ENCODE measurements around the gene RALY.
"Not testable (repeated sequence)": the region's sequence is repeated elsewhere in the genome, so short reads cannot be mapped to it uniquely, and the experiment has no call there.

The RALY gene

DNA sequence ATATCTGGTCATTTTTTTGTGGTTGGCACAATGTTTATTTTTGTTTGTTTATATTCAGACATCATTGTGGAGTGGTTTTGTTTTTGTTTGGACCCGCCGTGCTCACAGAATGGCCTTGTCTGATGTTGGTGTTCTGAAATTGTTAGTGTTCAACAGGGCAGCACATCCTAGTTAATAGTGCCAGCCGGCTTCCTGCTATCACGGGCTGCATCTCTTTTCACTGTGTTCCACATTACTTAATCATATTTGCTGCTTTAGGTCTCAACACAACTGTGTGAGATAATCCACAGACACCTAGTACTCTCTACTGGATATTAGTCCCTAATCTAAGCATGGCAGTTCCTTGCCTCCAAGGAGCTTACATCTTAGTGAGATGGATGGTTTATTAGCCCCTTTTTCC, 121.1 kb downstream of the RALY start:
- Mint-ChIP-seq H3K9me3 (no peaks in the 10 kb centered on the region), H3K4me3 (no peak overlapping the region), H3K27me3 (ENCODE audit: low read depth) (peaks cover 16% of the 10 kb centered on the region), H3K4me1 (ENCODE audit: low read depth) (peaks cover 14% of the 10 kb centered on the region), H3K27ac (no peak overlapping the region), H3K36me3 (ENCODE audit: low read depth) (peaks cover 12% of the 10 kb centered on the region)

DNA sequence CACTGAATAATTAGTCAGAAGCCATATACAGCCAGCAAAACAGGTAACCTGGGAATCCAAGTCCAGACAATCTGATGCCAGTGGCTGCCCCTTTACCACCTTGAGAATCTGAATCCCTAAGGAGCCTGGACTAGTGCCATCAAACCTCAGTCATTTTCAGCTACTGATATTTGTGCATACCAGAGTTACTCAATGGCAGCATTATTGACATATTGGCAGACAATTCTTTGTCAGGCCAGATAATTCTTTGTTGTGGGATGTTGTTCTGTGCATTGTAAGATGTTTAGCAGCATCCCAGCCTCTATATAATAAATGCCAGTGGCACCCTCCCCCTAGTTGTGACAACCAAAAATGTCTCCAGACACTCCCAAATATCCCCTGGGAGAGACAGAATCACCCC, 121.5 kb downstream of the RALY start:
- H3K4me1 Mint-ChIP-seq (ENCODE audit: low read depth), result peaks cover 13% of the 10 kb centered on the region
- peaks cover 16% of the 10 kb centered on the region for H3K27me3 Mint-ChIP-seq (ENCODE audit: low read depth)
- no peak overlapping the region for H3K27ac Mint-ChIP-seq

GRCh38 chr20:34120213-34120612, 126.5 kb downstream of the RALY start:
- no peak overlapping the region for H3K27ac Mint-ChIP-seq
- H3K36me3 Mint-ChIP-seq (ENCODE audit: low read depth), result no peaks in the 10 kb centered on the region
- H3K4me3 Mint-ChIP-seq, result no peak overlapping the region
- H3K9me3 Mint-ChIP-seq, result no peaks in the 10 kb centered on the region
- peaks cover 17% of the 10 kb centered on the region for H3K27me3 Mint-ChIP-seq (ENCODE audit: low read depth)
- peaks cover 11% of the 10 kb centered on the region for H3K4me1 Mint-ChIP-seq (ENCODE audit: low read depth)

More for the DNA sequence above, 121.5 kb downstream of the RALY start:
- H3K9me3 Mint-ChIP-seq, result no peaks in the 10 kb centered on the region
- no peak overlapping the region for H3K4me3 Mint-ChIP-seq
- peaks cover 10% of the 10 kb centered on the region for H3K36me3 Mint-ChIP-seq (ENCODE audit: low read depth)

DNA sequence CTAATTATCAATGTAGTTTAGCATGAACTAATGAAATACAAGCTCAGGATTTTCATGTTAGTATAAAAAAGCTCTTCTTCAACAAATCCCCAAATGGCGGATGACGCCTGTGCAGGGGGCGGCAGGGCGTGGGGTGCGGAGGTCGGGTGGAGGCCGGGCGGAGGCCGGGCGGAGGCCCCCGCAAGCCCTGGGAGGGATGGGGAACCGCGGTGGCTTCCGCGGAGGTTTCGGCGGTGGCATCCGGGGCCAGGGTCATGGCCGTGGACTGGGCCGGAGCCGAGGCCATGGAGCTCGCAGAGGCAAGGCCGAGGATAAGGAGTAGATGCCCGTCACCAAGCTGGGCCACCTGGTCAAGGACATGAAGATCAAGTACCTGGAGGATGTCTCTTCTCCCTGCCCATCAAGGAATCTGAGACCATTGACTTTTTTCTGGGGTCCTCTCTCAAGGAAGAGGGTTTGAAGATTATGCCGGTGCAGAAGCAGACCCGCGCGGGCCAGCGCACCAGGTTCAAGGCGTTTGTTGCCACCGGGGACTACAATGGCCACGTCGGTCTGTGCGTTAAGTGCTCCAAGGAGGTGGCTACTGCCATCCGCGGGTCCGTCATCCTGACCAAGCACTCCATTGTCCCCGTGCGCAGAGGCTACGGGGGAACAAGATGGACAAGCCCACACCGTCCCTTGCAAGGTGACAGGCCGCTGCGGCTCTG, 128.7 kb downstream of the RALY start:
- Mint-ChIP-seq H3K4me3 (no peak overlapping the region), H3K27ac (no peak overlapping the region), H3K4me1 (ENCODE audit: low read depth) (peaks cover 11% of the 10 kb centered on the region), H3K9me3 (no peaks in the 10 kb centered on the region), H3K36me3 (ENCODE audit: low read depth) (no peaks in the 10 kb centered on the region), H3K27me3 (ENCODE audit: low read depth) (peaks cover 24% of the 10 kb centered on the region)

DNA sequence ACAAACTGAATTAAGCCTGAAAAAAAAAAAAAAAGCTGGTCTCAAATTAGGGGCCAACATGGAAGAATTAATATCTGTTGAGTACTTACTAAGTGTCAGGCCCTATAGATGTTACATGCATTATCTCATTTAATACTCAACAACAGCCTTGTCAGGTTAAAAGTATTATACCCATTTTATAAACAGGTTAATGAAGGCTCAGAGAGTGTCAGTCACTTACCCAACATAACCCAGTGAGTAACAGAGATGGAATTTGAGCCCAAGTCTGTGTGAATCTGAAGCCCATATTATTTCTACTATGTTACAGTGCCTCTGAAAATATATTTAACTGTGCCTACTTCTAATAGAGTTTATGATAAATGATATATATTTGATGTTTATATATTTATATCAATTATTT, 129.6 kb downstream of the RALY start:
- H3K4me3 Mint-ChIP-seq, result no peak overlapping the region
- no peaks in the 10 kb centered on the region for H3K9me3 Mint-ChIP-seq
- peaks cover 27% of the 10 kb centered on the region for H3K27me3 Mint-ChIP-seq (ENCODE audit: low read depth)
- H3K36me3 Mint-ChIP-seq (ENCODE audit: low read depth), result no peaks in the 10 kb centered on the region
- peaks cover 11% of the 10 kb centered on the region for H3K4me1 Mint-ChIP-seq (ENCODE audit: low read depth)
- no peak overlapping the region for H3K27ac Mint-ChIP-seq

GRCh38 chr20:34124469-34125249, 130.9 kb downstream of the RALY start:
- H3K4me3 Mint-ChIP-seq, result no peak overlapping the region
- H3K27me3 Mint-ChIP-seq (ENCODE audit: low read depth), result peaks cover 23% of the 10 kb centered on the region
- no peaks in the 10 kb centered on the region for H3K36me3 Mint-ChIP-seq (ENCODE audit: low read depth)
- H3K27ac Mint-ChIP-seq, result no peak overlapping the region
- no peaks in the 10 kb centered on the region for H3K9me3 Mint-ChIP-seq
- H3K4me1 Mint-ChIP-seq (ENCODE audit: low read depth), result peaks cover 15% of the 10 kb centered on the region

DNA sequence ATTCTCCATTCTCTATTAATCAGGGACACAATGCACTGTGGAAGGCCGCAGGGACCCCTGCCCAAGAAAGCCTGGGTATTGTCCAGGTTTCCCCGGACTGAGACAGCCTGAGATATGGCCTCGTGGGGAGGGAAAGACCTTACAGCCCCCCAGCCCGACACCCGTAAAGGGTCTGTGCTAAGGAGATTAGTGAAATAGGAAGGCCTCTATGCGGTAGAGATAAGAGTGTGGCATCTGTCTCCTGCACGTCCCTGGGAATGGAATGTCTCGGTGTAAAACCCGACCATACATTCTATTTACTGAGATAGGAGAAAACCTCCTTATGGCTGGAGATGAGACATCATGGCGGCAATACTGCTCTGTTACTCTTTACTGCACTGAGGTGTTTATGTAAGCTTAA, 134.1 kb downstream of the RALY start:
- Mint-ChIP-seq H3K27me3 (ENCODE audit: low read depth) (peaks cover 27% of the 10 kb centered on the region), H3K4me3 (no peak overlapping the region), H3K36me3 (ENCODE audit: low read depth) (no peaks in the 10 kb centered on the region), H3K4me1 (ENCODE audit: low read depth) (peaks cover 12% of the 10 kb centered on the region), H3K9me3 (no peaks in the 10 kb centered on the region), H3K27ac (no peak overlapping the region)

GRCh38 chr20:34129518-34130162, 135.9 kb downstream of the RALY start:
- Mint-ChIP-seq H3K27ac (no peak overlapping the region), H3K36me3 (ENCODE audit: low read depth) (no peaks in the 10 kb centered on the region), H3K4me3 (peak overlapping the region; percentile 11), H3K27me3 (ENCODE audit: low read depth) (peaks cover 27% of the 10 kb centered on the region), H3K4me1 (ENCODE audit: low read depth) (peaks cover 7% of the 10 kb centered on the region), H3K9me3 (no peaks in the 10 kb centered on the region)

GRCh38 chr20:34131491-34131890, 137.8 kb downstream of the RALY start:
- no peaks in the 10 kb centered on the region for H3K9me3 Mint-ChIP-seq

DNA sequence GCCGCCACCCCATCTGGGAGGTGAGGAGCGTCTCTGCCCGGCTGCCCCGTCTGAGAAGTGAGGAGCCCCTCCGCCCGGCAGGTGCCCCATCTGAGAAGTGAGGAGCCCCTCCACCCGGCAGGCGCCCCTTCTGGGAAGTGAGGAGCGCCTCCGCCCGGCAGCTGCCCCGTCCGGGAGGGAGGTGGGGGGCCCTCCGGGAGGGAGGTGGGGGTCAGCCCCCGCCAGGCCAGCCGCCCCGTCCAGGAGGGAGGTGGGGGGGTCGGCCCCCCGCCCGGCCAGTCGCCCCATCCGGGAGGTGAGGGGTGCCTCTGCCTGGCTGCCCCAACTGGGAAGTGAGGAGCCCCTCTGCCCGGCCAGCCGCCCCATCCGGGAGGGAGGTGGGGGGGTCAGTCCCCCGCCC, 138.8 kb downstream of the RALY start:
- not testable (repeated sequence) for H3K4me1 Mint-ChIP-seq (ENCODE audit: low read depth); H3K27ac Mint-ChIP-seq; H3K4me3 Mint-ChIP-seq; H3K9me3 Mint-ChIP-seq; H3K36me3 Mint-ChIP-seq (ENCODE audit: low read depth)
- peaks cover 29% of the 10 kb centered on the region for H3K27me3 Mint-ChIP-seq (ENCODE audit: low read depth)

More at GRCh38 chr20:34131491-34131890, 137.8 kb downstream of the RALY start:
- H3K4me3 Mint-ChIP-seq, result no peak overlapping the region
- peaks cover 33% of the 10 kb centered on the region for H3K27me3 Mint-ChIP-seq (ENCODE audit: low read depth)
- H3K27ac Mint-ChIP-seq, result no peak overlapping the region
- H3K4me1 Mint-ChIP-seq (ENCODE audit: low read depth), result peaks cover 4% of the 10 kb centered on the region
- no peaks in the 10 kb centered on the region for H3K36me3 Mint-ChIP-seq (ENCODE audit: low read depth)

DNA sequence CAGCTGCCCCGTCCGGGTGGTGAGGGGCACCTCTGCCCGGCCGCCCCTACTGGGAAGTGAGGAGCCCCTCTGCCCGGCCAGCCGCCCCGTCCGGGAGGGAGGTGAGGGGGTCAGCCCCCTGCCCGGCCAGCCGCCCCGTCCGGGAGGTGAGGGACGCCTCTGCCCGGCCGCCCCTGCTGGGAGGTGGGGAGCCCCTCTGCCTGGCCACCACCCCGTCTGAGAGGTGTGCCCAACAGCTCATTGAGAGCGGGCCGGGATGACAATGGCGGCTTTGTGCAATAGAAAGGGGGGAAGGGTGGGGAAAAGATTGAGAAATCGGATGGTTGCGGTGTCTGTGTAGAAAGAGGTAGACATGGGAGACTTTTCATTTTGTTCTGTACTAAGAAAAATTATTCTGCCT, 139.2 kb downstream of the RALY start:
- H3K4me3 Mint-ChIP-seq; H3K9me3 Mint-ChIP-seq; H3K27ac Mint-ChIP-seq; H3K36me3 Mint-ChIP-seq (ENCODE audit: low read depth); H3K4me1 Mint-ChIP-seq (ENCODE audit: low read depth): not testable (repeated sequence)
- H3K27me3 Mint-ChIP-seq (ENCODE audit: low read depth), result peaks cover 28% of the 10 kb centered on the region

DNA sequence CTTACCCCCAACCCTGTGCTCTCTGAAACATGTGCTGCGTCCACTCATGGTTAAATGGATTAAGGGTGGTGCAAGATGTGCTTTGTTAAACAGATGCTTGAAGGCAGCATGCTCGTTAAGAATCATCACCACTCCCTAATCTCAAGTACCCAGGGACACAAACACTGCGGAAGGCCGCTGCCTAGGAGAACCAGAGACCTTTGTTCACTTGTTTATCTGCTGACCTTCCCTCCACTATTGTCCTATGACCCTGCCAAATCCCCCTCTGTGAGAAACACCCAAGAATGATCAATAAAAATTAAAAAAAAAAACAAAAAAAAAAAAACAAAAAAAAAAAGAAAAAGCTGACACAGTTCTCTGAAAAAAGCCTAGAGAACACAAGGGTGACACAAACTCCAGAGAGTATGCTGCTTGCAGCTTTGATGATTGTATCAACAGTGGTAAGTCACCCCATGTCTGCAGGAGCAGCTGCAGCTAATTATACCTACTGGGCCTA, 139.7 kb downstream of the RALY start:
- not testable (repeated sequence) for H3K4me3 Mint-ChIP-seq, H3K27ac Mint-ChIP-seq, H3K9me3 Mint-ChIP-seq

More for the DNA sequence above, 139.7 kb downstream of the RALY start:
- not testable (repeated sequence) for H3K4me1 Mint-ChIP-seq (ENCODE audit: low read depth); H3K36me3 Mint-ChIP-seq (ENCODE audit: low read depth)
- peaks cover 24% of the 10 kb centered on the region for H3K27me3 Mint-ChIP-seq (ENCODE audit: low read depth)
